Colonic mucosa (tissue), 4 donors: ENCODE measurements around the gene FAM209B. TPM values are rescaled to one million over a fixed set of nuclear protein-coding genes. Genes with fewer than 3 reads are reported as not detected.

Source experiments
- DNase-seq: peaks from one replicate; pipeline ENCODE4 v3.0.0-alpha.2; 2020
- H3K27ac ChIP-seq: fragments of 200-600 bp; one replicate; pipeline ENCODE4 v1.8.0; 2021
- H3K27me3 ChIP-seq: fragments of 200-600 bp; one replicate; pipeline ENCODE4 v1.8.0; 2021
- H3K36me3 ChIP-seq: fragments of 200-600 bp; one replicate; pipeline ENCODE4 v1.8.0; 2021
- H3K4me1 ChIP-seq: fragments of 200-600 bp; one replicate; pipeline ENCODE4 v1.8.0; 2021; ENCODE audit warnings: mild to moderate bottlenecking
- H3K4me3 ChIP-seq: fragments of 200-600 bp; one replicate; pipeline ENCODE4 v1.8.0; 2021
- H3K9ac ChIP-seq, 2 donors: one replicate each; pipeline ENCODE4 v1.7.0; 2013; ENCODE audit warnings: control low read depth in 2 of 2, low read depth in 2 of 2, low read length in 2 of 2
- H3K9me3 ChIP-seq: fragments of 200-600 bp; one replicate; pipeline ENCODE4 v1.8.0; 2021
- intact Hi-C: fragments of 100-400 bp; cut with DNase I; formaldehyde crosslinking; loops from one replicate; pipeline ENCODE4 v1.14.1; 2022
- total RNA-seq, 2 donors: library from RNA; stranded (reverse); fragmentation: NEBNext Ultra II Directional in 1 of 2; extraction: Animal tissue kit (Norgen Biotek cat#: 25700) in 1 of 2; gene quantifications; one replicate each; pipeline ENCODE4 v1.2.1, GENCODE V29; 2021
- TF ChIP-seq, protein P1 (sequence below): fragments of 200-600 bp; IDR thresholded peaks from one replicate; pipeline ENCODE4 v1.8.0; 2022; ENCODE audit warnings: antibody characterized with exemption, mild to moderate bottlenecking
- donor health status: healthy.
- donor health status: DM: no; HTN: no; CAD: no.
- donor health status: DM: no; HTN: no; CAD: no.

Gene FAM209B
- total RNA-seq, 2 donors from 2014 or later: 0.37 TPM; not detected in 1

DNA sequence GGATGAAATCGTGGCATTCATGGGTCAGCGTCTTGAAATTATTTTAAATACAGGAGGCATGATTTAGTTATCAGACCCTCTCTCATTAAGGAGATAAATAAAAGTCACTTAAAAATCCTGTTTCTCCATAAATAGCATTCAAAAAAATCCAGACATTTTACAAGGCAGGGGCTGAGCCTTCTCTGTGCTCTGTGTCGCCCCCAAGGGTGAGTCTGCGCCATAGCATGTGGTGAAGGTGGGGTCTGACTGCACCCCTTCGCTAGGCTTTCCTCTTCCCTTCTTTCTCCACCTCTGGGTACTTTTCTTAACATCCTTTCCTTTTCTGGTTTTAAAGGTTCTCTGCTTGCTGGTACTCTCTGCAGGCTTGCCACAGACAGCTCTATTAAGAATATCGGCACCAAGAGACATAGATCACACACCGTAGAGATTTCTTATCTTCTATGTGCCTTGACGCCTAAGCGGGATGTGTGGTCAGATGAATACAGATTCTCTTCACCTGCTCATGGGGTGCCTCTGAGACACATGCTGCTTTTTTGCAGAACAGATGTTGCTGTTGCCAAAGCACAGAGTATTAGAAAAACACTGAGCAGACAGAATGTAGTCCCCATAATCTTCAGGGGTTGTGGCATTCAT is 28.6 kb upstream of the FAM209B start:
- DNase-seq: no peak
- TF ChIP-seq, protein P1, sequence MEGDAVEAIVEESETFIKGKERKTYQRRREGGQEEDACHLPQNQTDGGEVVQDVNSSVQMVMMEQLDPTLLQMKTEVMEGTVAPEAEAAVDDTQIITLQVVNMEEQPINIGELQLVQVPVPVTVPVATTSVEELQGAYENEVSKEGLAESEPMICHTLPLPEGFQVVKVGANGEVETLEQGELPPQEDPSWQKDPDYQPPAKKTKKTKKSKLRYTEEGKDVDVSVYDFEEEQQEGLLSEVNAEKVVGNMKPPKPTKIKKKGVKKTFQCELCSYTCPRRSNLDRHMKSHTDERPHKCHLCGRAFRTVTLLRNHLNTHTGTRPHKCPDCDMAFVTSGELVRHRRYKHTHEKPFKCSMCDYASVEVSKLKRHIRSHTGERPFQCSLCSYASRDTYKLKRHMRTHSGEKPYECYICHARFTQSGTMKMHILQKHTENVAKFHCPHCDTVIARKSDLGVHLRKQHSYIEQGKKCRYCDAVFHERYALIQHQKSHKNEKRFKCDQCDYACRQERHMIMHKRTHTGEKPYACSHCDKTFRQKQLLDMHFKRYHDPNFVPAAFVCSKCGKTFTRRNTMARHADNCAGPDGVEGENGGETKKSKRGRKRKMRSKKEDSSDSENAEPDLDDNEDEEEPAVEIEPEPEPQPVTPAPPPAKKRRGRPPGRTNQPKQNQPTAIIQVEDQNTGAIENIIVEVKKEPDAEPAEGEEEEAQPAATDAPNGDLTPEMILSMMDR: peak; percentile 9
- Histone ChIP-seq H3K4me3 (no peak overlapping the region), H3K9ac (no peak overlapping the region), H3K27me3 (no peaks in the 10 kb centered on the region), H3K27ac (no peak overlapping the region), H3K36me3 (no peaks in the 10 kb centered on the region), H3K4me1 (no peaks in the 10 kb centered on the region), H3K9me3 (no peaks in the 10 kb centered on the region)
- intact Hi-C loops: no loop called here

DNA sequence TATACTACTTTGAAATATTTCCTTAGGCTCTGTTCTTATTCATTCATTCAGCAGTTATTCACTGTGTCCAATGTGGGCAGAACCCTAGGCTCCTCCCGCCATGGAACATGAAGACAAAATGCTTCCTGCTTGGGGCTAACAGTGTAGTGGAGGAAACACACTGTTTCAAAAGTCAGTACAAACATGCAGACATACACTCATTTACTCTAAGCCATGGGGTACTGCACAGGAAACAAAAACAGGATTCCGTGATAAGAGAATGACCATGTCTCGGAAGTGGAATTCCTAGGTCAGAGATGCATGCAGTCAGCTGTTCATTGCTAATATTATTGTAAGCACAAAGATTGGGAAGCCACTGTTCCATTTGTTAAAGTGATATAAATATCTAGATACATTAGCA is 26.9 kb upstream of the FAM209B start:
- TF ChIP-seq, protein P1: no peak
- H3K36me3 ChIP-seq: no peaks in the 10 kb centered on the region
- H3K27me3 ChIP-seq: no peaks in the 10 kb centered on the region
- no peak overlapping the region for H3K9ac ChIP-seq
- H3K4me3 ChIP-seq: no peak overlapping the region
- DNase-seq: no peak
- intact Hi-C loops: no loop called here
- no peaks in the 10 kb centered on the region for H3K9me3 ChIP-seq
- H3K4me1 ChIP-seq: no peaks in the 10 kb centered on the region
- no peak overlapping the region for H3K27ac ChIP-seq

DNA sequence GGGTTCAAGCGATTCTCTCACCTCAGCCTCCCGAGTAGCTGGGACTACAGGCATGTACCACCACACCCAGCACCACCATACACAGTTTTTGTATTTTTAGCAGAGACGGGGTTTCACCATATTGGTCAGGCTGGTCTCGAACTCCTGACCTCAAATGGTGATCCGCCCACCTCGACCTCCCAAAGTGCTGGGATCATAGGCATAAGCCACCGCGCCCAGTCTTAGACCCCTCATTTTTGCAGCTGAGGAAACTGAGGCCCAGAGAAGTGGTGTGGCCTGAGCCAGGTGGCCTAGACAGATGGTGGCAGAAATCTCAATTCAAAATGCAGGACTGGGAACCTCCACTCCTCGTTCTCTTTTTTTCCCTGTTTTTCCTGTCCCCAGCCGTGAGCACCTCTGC is 21.1 kb upstream of the FAM209B start:
- H3K9ac ChIP-seq: no peak overlapping the region
- H3K27me3 ChIP-seq: no peaks in the 10 kb centered on the region
- TF ChIP-seq, protein P1: no peak
- intact Hi-C loops: no loop called here
- no peak overlapping the region for H3K27ac ChIP-seq
- H3K9me3 ChIP-seq: no peaks in the 10 kb centered on the region
- peaks cover under 1% of the 10 kb centered on the region for H3K36me3 ChIP-seq
- H3K4me1 ChIP-seq: no peaks in the 10 kb centered on the region
- no peak for DNase-seq
- H3K4me3 ChIP-seq: no peak overlapping the region

DNA sequence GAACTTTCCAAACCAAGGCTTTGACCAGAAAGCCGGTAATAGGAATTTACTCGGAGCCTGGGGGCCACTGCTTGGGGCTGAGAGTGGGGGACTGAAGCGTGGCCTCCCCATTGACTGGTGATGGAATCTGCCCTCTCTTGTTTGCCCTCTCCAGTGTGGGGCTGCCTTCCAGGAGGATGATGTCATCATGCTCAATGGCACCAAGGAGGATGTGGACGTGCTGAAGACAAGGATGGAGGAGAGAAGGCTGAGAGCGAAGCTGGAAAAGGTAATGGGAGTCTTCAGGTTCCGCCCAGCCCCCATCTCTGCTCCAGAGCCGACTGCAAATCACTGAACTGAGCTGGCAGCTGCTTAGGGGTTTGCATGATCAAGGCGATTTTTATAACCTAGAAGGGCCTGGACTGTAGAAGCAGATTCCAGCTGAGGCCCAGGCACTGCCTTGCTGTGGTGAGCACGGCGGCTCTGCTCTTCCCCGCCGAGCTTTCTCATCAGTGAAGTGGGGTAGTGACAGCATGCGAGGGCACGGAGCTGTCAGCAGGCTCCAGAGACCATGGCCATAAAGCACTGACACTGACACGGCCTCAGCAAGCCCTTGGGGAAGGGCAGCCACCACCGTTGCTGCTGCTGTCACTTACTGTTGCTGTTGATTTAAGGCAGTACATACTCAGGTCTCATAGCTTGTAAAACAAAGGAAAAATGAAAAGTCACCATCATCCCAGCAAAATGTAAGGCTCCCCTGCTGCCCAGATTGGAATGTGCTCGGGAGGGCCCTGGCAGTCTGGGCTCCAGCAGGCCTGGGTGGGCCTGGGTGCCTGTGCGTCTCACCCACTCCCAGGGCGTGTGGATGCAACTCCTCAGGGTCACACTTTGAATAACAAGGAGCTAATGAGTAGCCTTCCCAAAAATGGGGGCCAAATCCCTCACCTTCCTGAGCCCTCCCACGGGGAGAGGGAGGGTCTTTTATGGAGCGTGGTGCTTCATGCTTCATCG is 19.6 kb upstream of the FAM209B start:
- TF ChIP-seq, protein P1: no peak
- Histone ChIP-seq H3K9ac (no peak overlapping the region), H3K27ac (no peak overlapping the region)

DNA sequence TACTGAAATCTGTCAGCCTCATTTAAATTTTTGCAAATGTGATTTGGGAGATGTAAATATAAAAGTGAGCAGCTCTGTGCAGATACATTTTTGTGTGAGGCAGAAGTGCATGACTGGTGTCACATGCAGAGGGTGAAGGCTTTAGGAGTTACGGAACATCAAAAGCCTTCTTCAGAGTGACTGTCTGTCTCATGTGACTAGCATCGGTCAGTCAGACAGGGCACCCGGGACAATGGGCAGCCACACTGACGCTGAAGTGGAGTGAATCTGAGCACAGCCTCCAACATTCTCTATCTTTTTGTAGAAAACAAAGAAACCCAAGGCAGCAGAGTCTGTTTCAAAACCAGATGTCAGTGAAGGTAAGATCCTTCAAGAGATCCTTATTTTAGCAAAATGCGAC is 16.4 kb upstream of the FAM209B start:
- H3K27ac ChIP-seq: no peak overlapping the region
- no peak for DNase-seq
- intact Hi-C loops: no loop called here
- no peaks in the 10 kb centered on the region for H3K27me3 ChIP-seq
- TF ChIP-seq, protein P1: no peak
- peaks cover 15% of the 10 kb centered on the region for H3K36me3 ChIP-seq
- H3K4me1 ChIP-seq: no peaks in the 10 kb centered on the region
- no peak overlapping the region for H3K4me3 ChIP-seq
- no peak overlapping the region for H3K9ac ChIP-seq
- no peaks in the 10 kb centered on the region for H3K9me3 ChIP-seq

More for the DNA sequence above, 19.6 kb upstream of the FAM209B start:
- H3K36me3 ChIP-seq: peaks cover 9% of the 10 kb centered on the region
- intact Hi-C loops: no loop called here
- no peaks in the 10 kb centered on the region for H3K27me3 ChIP-seq
- H3K4me1 ChIP-seq: no peaks in the 10 kb centered on the region
- H3K4me3 ChIP-seq: no peak overlapping the region
- H3K9me3 ChIP-seq: no peaks in the 10 kb centered on the region
- no peak for DNase-seq
